A673 (cell line): ENCODE measurements around the gene RNF17. TPM values are rescaled to one million over a fixed set of nuclear protein-coding genes. Genes with fewer than 3 reads are reported as not detected.

Experiments
- BruUV-seq: library from RNA; stranded (reverse); fragments of 400-500 nt; replicated peaks from 2 replicates; lab custom pipeline; 2021; lab: Mats Ljungman, UMichigan
- CTCF ChIA-PET: fragments of 300-600 bp; sonication (Branson Sonifier 250); formaldehyde crosslinking; loops from one replicate; lab custom pipeline; 2022; ENCODE audit warnings: antibody characterized with exemption; lab: Charles Lee
- POLR2A ChIA-PET: fragments of 300-600 bp; sonication (Branson Sonifier 250); formaldehyde crosslinking; loops from one replicate; lab custom pipeline; 2022; ENCODE audit warnings: antibody characterized with exemption; ENCODE audit not compliant: low non-redundant PET; lab: Charles Lee
- DNase-seq: peaks from one replicate; pipeline ENCODE4 v3.0.0-alpha.2; 2015; ENCODE audit warnings: low spot score
- H3K27ac ChIP-seq: fragments of 200-600 bp; sonication (generic); 2 replicates; pipeline ENCODE4 v1.5.1; 2016; ENCODE audit warnings: mixed run types, low read depth, mild to moderate bottlenecking, mixed read lengths, antibody characterized with exemption, low read length; ENCODE audit not compliant: poor library complexity, severe bottlenecking
- H3K27me3 ChIP-seq: fragments of 200-600 bp; sonication (generic); replicated peaks from 2 replicates; pipeline ENCODE4 v1.6.1; 2017; ENCODE audit warnings: mixed run types, low read depth, mild to moderate bottlenecking, mixed read lengths, antibody characterized with exemption, low read length; ENCODE audit not compliant: insufficient read depth, poor library complexity
- H3K36me3 ChIP-seq: fragments of 200-600 bp; sonication (generic); 2 replicates; pipeline ENCODE4 v1.6.1; 2016; ENCODE audit warnings: mixed run types, mild to moderate bottlenecking, mixed read lengths, antibody characterized with exemption, low read length; ENCODE audit not compliant: insufficient read depth, poor library complexity, severe bottlenecking
- H3K4me1 ChIP-seq: fragments of 200-600 bp; sonication (generic); 2 replicates; pipeline ENCODE4 v1.6.1; 2017; ENCODE audit warnings: mixed run types, mild to moderate bottlenecking, mixed read lengths, antibody characterized with exemption, low read length; ENCODE audit not compliant: insufficient read depth, poor library complexity, severe bottlenecking
- H3K4me3 ChIP-seq: fragments of 200-600 bp; sonication (generic); 2 replicates; pipeline ENCODE4 v1.5.1; 2016; ENCODE audit warnings: low read depth, mixed run types, mild to moderate bottlenecking, mixed read lengths, low read length; ENCODE audit not compliant: poor library complexity, severe bottlenecking
- H3K9me3 ChIP-seq: fragments of 200-600 bp; sonication (generic); 2 replicates; pipeline ENCODE4 v1.6.1; 2016; ENCODE audit warnings: mixed run types, low read depth, mild to moderate bottlenecking, mixed read lengths, antibody characterized with exemption, low read length; ENCODE audit not compliant: poor library complexity, severe bottlenecking
- EZH2 ChIP-seq: fragments of 200-600 bp; sonication (generic); IDR thresholded peaks from 2 replicates; pipeline ENCODE4 v1.6.1; 2017; ENCODE audit warnings: borderline replicate concordance, low read depth, mild to moderate bottlenecking, mixed read lengths, antibody characterized with exemption, low read length; ENCODE audit not compliant: poor library complexity, severe bottlenecking
- intact Hi-C: fragments of 100-400 bp; cut with micrococcal nuclease; formaldehyde crosslinking; loops from one replicate; pipeline ENCODE4 v1.10.0; 2022; ENCODE audit not compliant: unreplicated experiment
- total RNA-seq: library from RNA; stranded (reverse); gene quantifications from 2 replicates; pipeline ENCODE4 v1.2.3, GENCODE V29; 2021
- TF ChIP-seq, protein P1 (sequence below): fragments of 300-800, 200-600 bp; sonication (generic); conservative IDR thresholded peaks from 2 replicates; pipeline ENCODE4 v1.5.1; 2017; ENCODE audit warnings: low read depth, mild to moderate bottlenecking, antibody characterized with exemption, low read length, moderate library complexity, mixed read lengths

The RNF17 gene
- total RNA-seq, 1 experiment from 2014 or later, result not detected

DNA sequence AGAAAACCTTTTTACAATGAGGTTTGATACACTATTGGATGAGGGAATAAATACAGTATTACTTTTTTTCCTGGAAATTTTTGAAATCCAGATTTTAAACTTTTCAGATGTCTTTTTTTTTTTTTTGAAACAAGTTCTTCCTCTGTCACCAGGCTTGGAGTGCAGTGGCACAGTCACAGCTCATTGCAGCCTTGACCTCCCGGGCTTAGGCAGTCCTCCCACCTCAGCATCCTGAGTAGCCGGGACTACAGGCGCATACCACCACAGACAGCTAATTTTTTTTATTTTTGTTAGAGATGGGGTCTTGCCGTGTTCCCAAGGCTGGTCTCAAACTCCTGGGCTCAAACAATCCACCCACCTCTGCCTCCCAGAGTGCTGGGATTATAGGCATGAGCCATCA is 96.8 kb downstream of the RNF17 start:
- Histone ChIP-seq H3K9me3 (no peaks in the 10 kb centered on the region), H3K27ac (no peak overlapping the region), H3K36me3 (no peaks in the 10 kb centered on the region), H3K27me3 (no peaks in the 10 kb centered on the region), H3K4me1 (peaks cover 5% of the 10 kb centered on the region), H3K4me3 (no peak overlapping the region)
- POLR2A ChIA-PET, result no interaction called here
- BruUV-seq, result no TSS peak
- intact Hi-C loops, result no loop called here
- no peak for DNase-seq
- CTCF ChIA-PET, result no interaction called here
- no peak for TF ChIP-seq EZH2
- TF ChIP-seq, protein P1, sequence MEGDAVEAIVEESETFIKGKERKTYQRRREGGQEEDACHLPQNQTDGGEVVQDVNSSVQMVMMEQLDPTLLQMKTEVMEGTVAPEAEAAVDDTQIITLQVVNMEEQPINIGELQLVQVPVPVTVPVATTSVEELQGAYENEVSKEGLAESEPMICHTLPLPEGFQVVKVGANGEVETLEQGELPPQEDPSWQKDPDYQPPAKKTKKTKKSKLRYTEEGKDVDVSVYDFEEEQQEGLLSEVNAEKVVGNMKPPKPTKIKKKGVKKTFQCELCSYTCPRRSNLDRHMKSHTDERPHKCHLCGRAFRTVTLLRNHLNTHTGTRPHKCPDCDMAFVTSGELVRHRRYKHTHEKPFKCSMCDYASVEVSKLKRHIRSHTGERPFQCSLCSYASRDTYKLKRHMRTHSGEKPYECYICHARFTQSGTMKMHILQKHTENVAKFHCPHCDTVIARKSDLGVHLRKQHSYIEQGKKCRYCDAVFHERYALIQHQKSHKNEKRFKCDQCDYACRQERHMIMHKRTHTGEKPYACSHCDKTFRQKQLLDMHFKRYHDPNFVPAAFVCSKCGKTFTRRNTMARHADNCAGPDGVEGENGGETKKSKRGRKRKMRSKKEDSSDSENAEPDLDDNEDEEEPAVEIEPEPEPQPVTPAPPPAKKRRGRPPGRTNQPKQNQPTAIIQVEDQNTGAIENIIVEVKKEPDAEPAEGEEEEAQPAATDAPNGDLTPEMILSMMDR, result no peak

DNA sequence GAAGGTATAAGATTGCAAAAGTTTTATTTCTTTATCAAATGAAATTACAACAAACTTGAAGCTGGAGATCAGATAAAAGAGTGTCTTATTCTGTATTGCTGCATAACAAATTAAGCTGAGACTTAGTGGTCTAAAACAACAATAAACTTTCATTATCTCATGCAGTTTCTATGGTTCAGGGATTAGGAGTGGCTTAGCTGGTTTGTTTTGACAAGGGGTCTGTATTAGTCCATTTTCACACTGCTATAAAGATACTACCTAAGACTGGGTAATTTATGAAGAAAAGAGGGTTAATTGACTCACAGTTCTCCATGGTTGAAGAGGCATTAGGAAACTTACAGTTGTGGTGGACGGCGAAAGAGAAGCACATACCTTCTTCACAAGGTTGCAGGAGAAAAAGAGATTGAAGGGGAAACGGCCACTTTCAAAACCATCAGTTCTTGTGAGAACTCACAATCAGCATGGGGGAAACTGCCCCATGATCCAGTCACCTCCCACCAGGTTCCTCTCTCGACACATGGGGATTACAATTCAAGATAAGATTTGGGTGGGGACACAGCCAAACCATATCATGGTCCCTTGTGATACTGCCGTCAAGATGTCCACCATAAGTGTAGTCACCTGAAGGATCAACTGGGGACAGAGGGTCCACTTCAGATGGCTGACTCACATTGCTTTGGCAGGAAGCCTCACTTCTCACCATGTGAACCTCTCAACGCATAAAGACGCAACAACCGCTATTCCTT is 97.8 kb downstream of the RNF17 start:
- BruUV-seq, result no TSS peak
- no peak overlapping the region for H3K4me3 ChIP-seq
- no peaks in the 10 kb centered on the region for H3K36me3 ChIP-seq
- ChIA-PET CTCF (no interaction called here), POLR2A (no interaction called here)
- H3K9me3 ChIP-seq, result no peaks in the 10 kb centered on the region
- no peak for DNase-seq
- no peak overlapping the region for H3K27ac ChIP-seq
- H3K4me1 ChIP-seq, result peaks cover 5% of the 10 kb centered on the region
- no peaks in the 10 kb centered on the region for H3K27me3 ChIP-seq
- no peak for TF ChIP-seq EZH2
- TF ChIP-seq, protein P1, result no peak
- intact Hi-C loops, result no loop called here

DNA sequence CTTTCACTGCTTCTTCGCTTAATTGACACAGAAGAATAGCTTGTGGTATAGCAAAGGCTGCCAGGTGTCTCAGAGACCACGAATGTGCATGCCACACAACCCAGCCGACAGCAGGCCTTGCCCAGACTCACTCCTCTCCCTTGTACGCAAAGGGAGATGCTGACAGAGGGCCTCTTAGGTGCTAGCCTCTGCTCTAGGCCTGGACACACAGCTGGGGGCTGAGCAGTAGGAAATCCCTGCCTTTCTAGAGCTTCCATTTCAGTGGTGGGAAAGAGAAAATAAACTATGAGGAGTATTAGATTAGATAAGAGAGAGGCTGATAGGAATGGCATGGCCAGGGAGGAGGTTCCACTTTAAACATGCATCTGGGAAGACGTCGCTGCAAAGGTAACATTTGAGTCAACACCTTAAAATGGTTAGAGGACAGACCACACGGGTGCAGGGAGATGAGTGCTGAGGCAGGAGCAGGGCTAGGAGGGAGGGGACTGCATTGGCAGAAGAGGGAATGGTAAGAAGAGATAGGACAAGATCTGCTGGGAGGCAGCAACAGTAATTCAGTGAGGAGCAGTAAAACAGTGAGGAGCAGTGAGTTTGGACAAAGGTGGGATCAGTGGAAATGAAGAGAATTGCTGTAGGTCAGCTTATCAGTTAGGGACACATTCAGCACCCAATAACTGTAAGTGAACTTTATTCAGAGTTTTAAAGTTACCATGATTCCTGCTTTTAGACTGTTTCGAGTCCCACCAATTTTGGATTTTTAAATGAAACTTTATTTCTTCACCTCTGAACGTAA is 100.0 kb downstream of the RNF17 start:
- POLR2A ChIA-PET, result no interaction called here

More for the DNA sequence above, 100.0 kb downstream of the RNF17 start:
- BruUV-seq, result no TSS peak
- intact Hi-C loops, result no loop called here
- Histone ChIP-seq H3K36me3 (no peaks in the 10 kb centered on the region), H3K4me1 (peaks cover 5% of the 10 kb centered on the region), H3K4me3 (no peak overlapping the region), H3K9me3 (no peaks in the 10 kb centered on the region), H3K27ac (no peak overlapping the region), H3K27me3 (no peaks in the 10 kb centered on the region)
- TF ChIP-seq EZH2, result no peak
- TF ChIP-seq, protein P1, result no peak
- CTCF ChIA-PET, result no interaction called here
- DNase-seq, result no peak
